HG02840 (cell line): ENCODE data around the gene KITLG.
"Not testable (repeated sequence)": the region's sequence is repeated elsewhere in the genome, so short reads cannot be mapped to it uniquely, and the experiment has no call there.

Experiments used
- ATAC-seq: cut with Tn5 transposase; IDR thresholded peaks from one replicate; pipeline ENCODE4 v1.9.1; 2021; ENCODE audit warnings: mild to moderate bottlenecking, moderate library complexity, moderate number of reproducible peaks; ENCODE audit not compliant: unreplicated experiment, low FRiP score

The KITLG gene

DNA sequence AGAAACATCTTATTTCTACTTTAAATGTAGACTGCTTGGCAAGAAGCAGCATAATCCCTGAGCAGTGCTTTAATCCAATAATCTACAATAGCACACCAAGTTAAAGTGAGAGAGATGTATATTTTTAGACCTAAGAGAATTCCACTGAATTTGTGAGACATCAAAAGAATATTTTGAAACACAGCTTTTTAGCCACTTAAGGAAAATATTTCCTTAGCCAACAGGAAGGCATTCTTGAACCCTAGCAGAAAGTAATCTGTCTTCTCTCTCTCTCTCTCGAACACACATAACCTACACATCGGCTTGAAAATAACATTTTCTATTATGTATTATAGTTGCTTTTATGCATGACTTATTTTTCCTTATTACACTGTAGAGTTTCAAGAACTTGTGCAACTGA, 34.0 kb downstream of the KITLG start:
- ATAC-seq = no peak

GRCh38 chr12:88544991-88545980, 35.0 kb downstream of the KITLG start:
- ATAC-seq = no peak

DNA sequence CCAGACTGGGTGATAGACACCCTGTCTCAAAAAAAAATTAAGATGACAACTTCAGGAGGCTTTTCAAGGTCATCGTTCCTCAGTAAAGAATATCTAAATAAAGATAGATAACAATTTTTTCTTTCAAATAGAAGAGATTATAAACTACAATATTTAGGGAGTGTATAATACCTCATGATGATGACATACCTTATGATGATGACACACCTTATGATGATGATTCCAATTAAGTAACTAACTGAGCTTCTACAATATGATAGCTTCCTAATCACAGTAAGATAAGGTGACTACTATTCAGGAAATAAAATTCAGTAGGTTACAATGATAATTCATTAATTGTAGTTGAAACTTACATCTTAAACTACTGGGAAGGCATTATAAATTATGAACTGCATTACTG, 40.4 kb downstream of the KITLG start:
- no peak for ATAC-seq

GRCh38 chr12:88538697-88539096, 41.6 kb downstream of the KITLG start:
- no peak for ATAC-seq

DNA sequence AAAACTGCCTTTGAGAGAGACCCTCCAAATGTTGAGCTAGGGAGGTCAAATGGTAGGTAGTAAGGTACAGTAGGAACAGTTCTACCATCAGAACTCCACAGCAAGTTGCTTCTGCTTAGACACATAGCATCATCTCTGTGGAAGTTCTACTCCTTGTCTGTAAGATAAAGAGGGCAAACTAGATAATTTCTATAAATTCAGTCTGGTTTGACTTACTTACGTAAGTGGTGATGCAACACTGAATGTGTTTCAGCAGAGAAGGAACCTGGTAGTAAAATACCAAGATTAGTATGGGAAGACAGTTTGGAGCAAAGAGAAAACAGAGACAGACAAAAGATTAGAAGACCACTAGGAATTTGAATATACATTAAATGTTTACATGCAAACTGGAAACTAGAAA, 42.0 kb downstream of the KITLG start:
- no peak for ATAC-seq

DNA sequence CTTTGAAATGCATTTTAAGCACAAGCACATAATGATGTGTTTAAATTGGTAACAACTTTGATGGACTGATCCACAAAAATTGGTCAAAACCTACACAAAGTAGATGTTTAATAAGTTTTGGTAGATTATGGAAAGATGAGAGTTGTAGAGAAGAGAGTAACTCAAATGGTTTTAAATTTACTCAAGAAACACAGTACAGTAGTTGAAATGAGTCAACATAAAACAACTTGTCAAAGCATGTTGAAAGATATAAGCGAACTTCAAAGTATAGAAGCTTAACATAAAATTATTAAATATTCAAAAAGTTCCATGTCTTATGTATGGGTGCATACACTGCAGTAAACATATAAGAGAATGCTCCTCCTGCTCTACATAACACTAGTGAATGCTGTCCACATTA, 49.4 kb downstream of the KITLG start:
- ATAC-seq = no peak

GRCh38 chr12:88529531-88530488, 50.5 kb downstream of the KITLG start:
- ATAC-seq = no peak

GRCh38 chr12:88522961-88523360, 57.3 kb downstream of the KITLG start:
- no peak for ATAC-seq

- ATAC-seq = no peak
These were observed 59.8 kb downstream of the KITLG start for GRCh38 chr12:88520436-88520820.

GRCh38 chr12:88519802-88520435, 60.4 kb downstream of the KITLG start:
- no peak for ATAC-seq

- ATAC-seq = no peak
These were observed 61.3 kb downstream of the KITLG start for GRCh38 chr12:88518863-88519403.

- no peak for ATAC-seq
These were observed 63.5 kb downstream of the KITLG start for GRCh38 chr12:88516811-88517210.

DNA sequence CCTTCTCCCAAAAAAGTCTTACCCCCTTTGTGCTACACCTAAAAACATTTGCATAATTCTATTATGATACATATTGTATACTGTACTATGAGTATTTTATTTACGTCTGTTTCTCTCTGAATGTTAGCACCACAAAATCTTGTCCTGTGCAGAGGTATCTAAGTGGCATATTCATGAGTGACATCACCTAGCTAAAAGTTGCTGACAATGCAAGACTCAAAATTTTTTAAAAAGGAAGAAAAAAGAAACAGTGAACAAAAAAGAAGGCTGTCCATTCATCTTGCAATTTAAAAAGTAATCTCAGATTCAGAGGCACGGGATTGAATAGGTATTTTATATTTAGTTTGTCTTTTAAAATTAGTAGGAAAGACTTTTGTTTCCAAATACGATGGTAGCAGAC, 69.4 kb downstream of the KITLG start:
- ATAC-seq = no peak

DNA sequence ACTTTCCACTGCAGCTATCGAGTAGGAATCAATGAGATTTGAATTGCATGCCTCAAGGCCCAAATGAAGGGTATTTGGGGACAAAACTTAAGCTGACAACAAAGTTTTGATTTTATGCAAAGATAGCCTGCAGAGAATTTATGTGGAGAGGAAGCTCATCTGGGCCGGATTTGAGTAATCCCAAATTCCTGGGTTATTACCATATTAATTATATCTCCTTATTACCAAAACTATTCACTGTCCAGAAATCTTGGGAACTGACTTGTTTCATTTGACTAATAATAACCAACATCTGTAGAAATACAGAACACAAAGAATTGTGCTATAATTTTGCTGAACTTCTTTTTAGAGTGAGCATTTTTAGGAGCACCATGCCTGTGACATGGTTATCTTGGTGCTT, 70.4 kb downstream of the KITLG start:
- ATAC-seq = no peak

GRCh38 chr12:88509347-88509746, 70.9 kb downstream of the KITLG start:
- ATAC-seq = no peak

DNA sequence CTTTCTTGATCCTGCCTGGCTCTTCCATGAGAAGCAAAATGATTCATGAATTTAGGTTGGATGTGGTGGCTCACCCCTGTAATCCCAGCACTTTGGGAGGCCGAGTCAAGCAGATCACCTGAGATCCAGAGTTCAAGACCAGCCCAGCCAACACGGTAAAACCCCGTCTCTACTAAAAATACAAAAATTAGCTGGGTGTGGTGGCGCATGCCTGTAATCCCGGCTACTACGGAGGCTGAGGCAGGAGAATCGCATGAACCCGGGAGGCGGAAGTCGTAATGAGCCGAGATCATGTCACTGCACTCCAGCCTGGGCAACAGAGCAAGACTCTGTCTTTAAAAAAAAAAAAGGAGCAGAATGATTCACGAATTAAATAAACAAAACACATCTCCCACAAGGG, 72.4 kb downstream of the KITLG start:
- ATAC-seq = not testable (repeated sequence)

- no peak for ATAC-seq
These were observed 73.0 kb downstream of the KITLG start for GRCh38 chr12:88507270-88507669.

DNA sequence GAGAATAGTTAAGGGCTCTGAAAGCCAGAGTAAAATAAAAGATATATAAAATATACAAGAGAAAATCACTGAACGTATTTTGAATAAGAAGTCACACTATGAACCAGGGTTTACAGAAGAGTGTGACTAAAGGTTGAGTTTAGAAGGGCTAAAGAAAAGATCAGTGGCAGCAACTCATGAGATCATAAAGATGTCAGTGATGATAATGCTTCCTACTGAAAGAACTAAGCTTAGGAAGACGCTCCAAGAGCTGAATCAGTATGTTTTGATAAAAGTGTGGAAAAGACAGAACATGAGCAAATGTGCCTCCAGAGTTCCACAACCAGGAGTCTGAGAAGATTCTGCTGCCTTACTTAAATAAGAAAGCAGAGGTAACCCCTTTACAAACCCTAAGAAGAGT, 74.6 kb downstream of the KITLG start:
- no peak for ATAC-seq

- ATAC-seq = no peak
These were observed 77.0 kb downstream of the KITLG start for GRCh38 chr12:88503281-88503703.
